Astrocyte of the cerebellum (primary cell): Measurements from ENCODE around the gene ENAM.

ENCODE experiments used
- DNase-seq: peaks from one replicate; pipeline ENCODE4 v3.0.0-alpha.2; 2011; ENCODE audit warnings: low read depth
- H3K4me3 ChIP-seq: 2 replicates; pipeline ENCODE4 v1.5.1; 2011; ENCODE audit warnings: mild to moderate bottlenecking, low read depth, low read length, moderate library complexity
- CTCF ChIP-seq: IDR thresholded peaks from 2 replicates; pipeline ENCODE4 v1.5.1; 2012; ENCODE audit warnings: low read length, low read depth, moderate library complexity, mild to moderate bottlenecking; ENCODE audit errors: missing control alignments
- in situ Hi-C: cut with HindIII; loops from 2 replicates; pipeline ENCODE4 v1.10.0; 2017; ENCODE audit warnings: low sequenced_read_pairs

The ENAM gene

GRCh38 chr4:70624226-70624793 is 4.2 kb upstream of the ENAM start:
- in situ Hi-C loops, result no loop called here
- no peak for DNase-seq
- TF ChIP-seq CTCF, result no peak
- no peak overlapping the region for H3K4me3 ChIP-seq

GRCh38 chr4:70627620-70628019 is 924 bp upstream of the ENAM start:
- no peak for TF ChIP-seq CTCF
- no peak overlapping the region for H3K4me3 ChIP-seq
- in situ Hi-C loops, result no loop called here
- no peak for DNase-seq

GRCh38 chr4:70629469-70630090 is 1.0 kb downstream of the ENAM start:
- no peak for TF ChIP-seq CTCF
- in situ Hi-C loops, result no loop called here
- no peak for DNase-seq
- H3K4me3 ChIP-seq, result no peak overlapping the region

- in situ Hi-C loops, result no loop called here
- no peak overlapping the region for H3K4me3 ChIP-seq
- no peak for TF ChIP-seq CTCF
- no peak for DNase-seq
Measured at GRCh38 chr4:70630162-70630561, 1.6 kb downstream of the ENAM start.

GRCh38 chr4:70632028-70632427 is 3.5 kb downstream of the ENAM start:
- DNase-seq, result peak; percentile 19
- in situ Hi-C loops, result no loop called here
- H3K4me3 ChIP-seq, result no peak overlapping the region
- TF ChIP-seq CTCF, result no peak

GRCh38 chr4:70634482-70634881 is 5.9 kb downstream of the ENAM start:
- in situ Hi-C loops, result no loop called here

More at GRCh38 chr4:70634482-70634881, 5.9 kb downstream of the ENAM start:
- DNase-seq, result no peak
- no peak overlapping the region for H3K4me3 ChIP-seq
- no peak for TF ChIP-seq CTCF
